Mucosa of stomach (tissue), 1 donor: ENCODE results near the gene FBXL20.
"Not testable (repeated sequence)": the region's sequence is repeated elsewhere in the genome, so short reads cannot be mapped to it uniquely, and the experiment has no call there.

Experiments
- H3K27me3 ChIP-seq: one replicate; pipeline ENCODE4 v1.7.0; 2013; ENCODE audit warnings: mild to moderate bottlenecking, low read length; ENCODE audit not compliant: control insufficient read depth, insufficient read depth
- H3K36me3 ChIP-seq: one replicate; pipeline ENCODE4 v1.7.0; 2013; ENCODE audit warnings: low read length; ENCODE audit not compliant: control insufficient read depth, insufficient read depth
- H3K4me1 ChIP-seq: one replicate; pipeline ENCODE4 v1.7.0; 2013; ENCODE audit warnings: mild to moderate bottlenecking, low read length; ENCODE audit not compliant: control insufficient read depth, insufficient read depth
- H3K4me3 ChIP-seq: one replicate; pipeline ENCODE4 v1.7.0; 2013; ENCODE audit warnings: low read length
- H3K9ac ChIP-seq: one replicate; pipeline ENCODE4 v1.7.0; 2013; ENCODE audit warnings: mild to moderate bottlenecking, low read length, moderate library complexity
- H3K9me3 ChIP-seq: one replicate; pipeline ENCODE4 v1.7.0; 2013; ENCODE audit warnings: mild to moderate bottlenecking, low read length, moderate library complexity; ENCODE audit not compliant: control insufficient read depth
- donor health status: Pancreatic carcinoma.

FBXL20 gene

DNA sequence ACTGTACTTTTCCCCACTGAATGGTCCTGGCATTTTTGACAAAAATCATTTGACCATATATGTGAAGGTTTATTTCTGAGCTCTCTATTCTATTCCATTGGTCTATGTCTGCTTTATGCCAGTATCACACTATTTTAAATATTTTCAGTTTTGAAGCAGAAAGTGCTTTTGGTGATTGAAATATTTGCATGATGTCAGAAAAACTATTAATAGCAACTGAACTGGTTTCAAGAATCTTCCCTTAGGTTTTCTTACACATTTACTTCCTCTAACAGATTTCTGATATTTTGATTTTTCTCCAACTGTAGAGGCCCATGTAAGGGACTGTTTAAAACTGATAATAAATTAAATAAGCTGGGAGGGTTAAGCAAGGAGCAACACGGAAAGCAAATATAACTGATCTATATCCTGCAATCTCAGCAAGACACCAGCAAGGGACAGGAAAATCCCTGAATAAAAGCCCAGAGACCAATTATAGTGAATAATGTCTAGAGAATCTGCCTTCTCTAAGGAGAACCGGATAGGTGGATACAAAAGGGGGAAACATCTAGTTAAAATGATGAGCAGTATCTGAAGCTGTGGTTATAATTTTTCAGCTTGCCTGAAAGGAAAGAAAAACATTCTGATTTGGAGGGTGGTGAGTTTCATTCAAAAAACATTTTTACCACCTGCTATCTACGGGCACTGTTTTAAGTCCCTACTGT is 94.8 kb downstream of the FBXL20 start:
- peak overlapping the region; percentile 22 for H3K9ac ChIP-seq
- no peaks in the 10 kb centered on the region for H3K9me3 ChIP-seq
- no peaks in the 10 kb centered on the region for H3K27me3 ChIP-seq
- peaks cover 5% of the 10 kb centered on the region for H3K4me1 ChIP-seq
- no peak overlapping the region for H3K4me3 ChIP-seq
- H3K36me3 ChIP-seq = no peaks in the 10 kb centered on the region

DNA sequence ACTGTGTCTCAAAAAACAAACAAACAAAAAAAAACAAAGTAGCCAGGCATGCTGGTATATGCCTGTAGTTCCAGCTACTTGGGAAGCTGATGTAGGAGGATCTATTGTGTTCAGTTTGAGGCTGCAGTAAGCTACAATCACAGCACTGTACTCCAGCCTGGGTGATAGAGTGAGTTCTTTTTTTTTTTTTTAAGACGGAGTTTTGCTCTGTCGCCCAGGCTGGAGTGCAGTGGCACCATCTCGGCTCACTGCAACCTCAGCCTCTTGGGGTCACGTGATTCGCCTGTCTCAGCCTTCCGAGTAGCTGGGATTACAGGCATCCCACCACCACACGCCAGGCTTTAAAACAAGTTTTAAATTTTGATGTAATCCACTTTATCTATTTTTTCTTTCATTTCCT is 95.4 kb downstream of the FBXL20 start:
- Histone ChIP-seq H3K9me3 (no peaks in the 10 kb centered on the region), H3K4me1 (peaks cover 5% of the 10 kb centered on the region), H3K27me3 (no peaks in the 10 kb centered on the region), H3K36me3 (no peaks in the 10 kb centered on the region), H3K9ac (no peak overlapping the region), H3K4me3 (no peak overlapping the region)

DNA sequence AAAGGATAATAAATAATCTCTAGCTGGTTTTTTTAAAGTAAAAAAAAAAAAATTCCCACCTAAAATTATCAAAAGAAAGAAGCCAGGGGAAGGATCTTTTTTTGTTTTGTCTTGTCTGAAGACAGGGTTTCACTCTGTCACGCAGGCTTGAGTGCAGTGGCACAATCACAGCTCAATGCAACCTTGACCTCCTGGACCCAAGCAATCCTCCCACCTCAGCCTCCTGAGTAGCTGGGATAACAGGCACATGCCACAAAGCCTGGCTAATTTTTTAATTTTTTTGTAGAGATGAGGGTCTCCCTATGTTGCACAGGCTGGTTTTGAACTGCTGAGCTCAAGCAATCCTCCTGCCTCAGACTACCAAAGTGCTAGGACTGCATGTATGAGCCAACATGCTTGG is 97.2 kb downstream of the FBXL20 start:
- Histone ChIP-seq H3K9me3 (no peaks in the 10 kb centered on the region), H3K9ac (no peak overlapping the region), H3K27me3 (no peaks in the 10 kb centered on the region), H3K36me3 (no peaks in the 10 kb centered on the region), H3K4me1 (peaks cover 5% of the 10 kb centered on the region), H3K4me3 (no peak overlapping the region)

DNA sequence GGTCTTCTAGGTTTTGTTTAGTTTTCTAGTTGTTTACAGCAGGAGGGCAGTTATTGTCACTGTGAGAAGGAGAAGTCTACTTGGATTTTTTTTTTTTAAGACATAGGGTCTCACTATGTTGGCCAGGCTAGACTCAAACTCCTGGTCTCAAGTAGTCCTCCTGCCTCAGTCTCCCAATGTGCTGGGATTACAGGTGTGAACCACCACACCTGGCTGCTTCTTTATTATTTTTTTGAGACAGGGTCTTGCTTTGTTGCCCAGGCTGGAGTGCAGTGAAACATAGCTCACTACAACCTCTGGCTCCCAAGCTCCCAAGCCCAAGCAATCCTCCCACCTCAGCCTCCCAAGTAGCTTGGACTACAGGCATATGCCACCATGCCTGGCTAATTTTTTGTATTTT is 107.4 kb downstream of the FBXL20 start:
- Histone ChIP-seq H3K27me3 (no peaks in the 10 kb centered on the region), H3K4me1 (no peaks in the 10 kb centered on the region), H3K9ac (no peak overlapping the region), H3K36me3 (no peaks in the 10 kb centered on the region), H3K9me3 (no peaks in the 10 kb centered on the region), H3K4me3 (no peak overlapping the region)

DNA sequence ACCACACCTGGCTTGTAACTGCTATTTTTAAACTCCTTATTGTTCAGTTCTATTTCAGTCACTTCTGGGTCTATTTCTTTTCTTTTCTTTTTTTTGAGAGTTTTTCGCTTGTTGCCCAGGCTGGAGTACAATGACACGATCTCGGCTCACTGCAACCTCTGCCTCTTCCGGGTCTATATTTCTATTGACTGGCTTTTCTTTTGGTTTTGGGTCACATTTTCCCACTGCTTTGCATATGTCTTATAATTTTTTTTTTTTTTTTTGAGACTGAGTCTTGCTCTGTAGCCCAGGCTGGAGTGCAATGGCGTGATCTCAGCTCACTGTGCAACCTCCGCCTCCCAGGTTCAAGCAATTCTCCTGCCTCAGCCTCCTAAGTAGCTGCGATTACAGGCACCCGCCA is 108.9 kb downstream of the FBXL20 start:
- not testable (repeated sequence) for H3K9ac ChIP-seq, H3K36me3 ChIP-seq

DNA sequence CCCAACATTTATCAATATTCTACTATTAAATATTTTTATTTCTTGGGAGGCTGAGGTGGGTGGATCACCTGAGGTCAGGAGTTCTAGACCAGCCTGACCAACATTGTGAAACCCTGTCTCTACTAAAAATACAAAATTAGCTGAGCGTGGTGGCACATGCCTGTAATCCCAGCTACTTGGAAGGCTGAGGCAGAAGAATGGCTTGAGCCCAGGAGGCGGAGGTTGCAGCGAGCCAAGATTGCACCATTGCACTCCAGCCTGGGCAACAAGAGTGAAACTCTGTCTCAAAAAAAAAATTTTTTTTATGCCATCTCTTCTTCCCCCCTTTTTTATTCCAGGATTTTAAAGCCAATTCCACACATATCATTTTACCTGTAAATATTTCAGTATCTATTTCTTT is 114.9 kb downstream of the FBXL20 start:
- not testable (repeated sequence) for H3K9ac ChIP-seq, H3K36me3 ChIP-seq, H3K9me3 ChIP-seq, H3K4me3 ChIP-seq, H3K4me1 ChIP-seq, H3K27me3 ChIP-seq

More for the DNA sequence above, 108.9 kb downstream of the FBXL20 start:
- H3K4me1 ChIP-seq, H3K4me3 ChIP-seq, H3K27me3 ChIP-seq, H3K9me3 ChIP-seq: not testable (repeated sequence)

DNA sequence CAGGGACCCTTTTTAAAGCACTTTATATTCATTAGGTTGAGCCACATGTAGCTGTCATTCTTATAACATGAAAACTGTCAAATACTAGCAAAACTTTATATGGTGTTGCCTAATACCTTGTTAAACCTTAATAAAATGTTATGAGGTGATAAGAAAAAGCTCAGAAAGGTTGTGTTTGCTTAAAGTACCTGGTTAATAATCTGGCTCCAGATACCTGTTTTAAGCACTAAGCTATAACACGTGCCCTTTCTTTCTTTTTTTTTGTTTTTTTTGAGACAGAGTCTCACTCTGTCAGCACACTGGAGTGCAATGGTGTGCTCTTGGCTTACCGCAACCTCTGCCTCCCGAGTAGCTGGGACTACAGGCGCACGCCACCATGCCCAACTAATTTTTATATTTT is 116.7 kb downstream of the FBXL20 start:
- no peaks in the 10 kb centered on the region for H3K36me3 ChIP-seq
- no peak overlapping the region for H3K9ac ChIP-seq
- H3K4me3 ChIP-seq = no peak overlapping the region
- H3K4me1 ChIP-seq = peaks cover 7% of the 10 kb centered on the region
- no peaks in the 10 kb centered on the region for H3K9me3 ChIP-seq
- no peaks in the 10 kb centered on the region for H3K27me3 ChIP-seq

DNA sequence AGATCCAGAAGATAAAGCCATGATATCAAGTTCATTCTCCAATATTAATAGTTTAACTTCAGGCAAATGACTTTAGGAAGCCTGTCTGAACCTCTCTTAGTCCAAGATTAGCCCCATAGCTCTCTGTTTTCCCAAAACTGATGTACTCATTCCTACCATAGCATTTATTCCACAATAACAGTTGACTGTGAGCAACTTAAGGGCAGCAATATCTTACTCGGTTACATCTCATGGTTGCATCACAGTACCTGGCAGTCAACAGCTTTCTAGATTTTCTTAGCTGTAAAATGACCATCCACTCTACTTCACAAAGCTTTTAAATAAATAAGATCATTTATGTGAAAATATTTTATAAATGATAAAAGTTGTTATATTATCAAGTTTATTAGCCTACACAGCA is 117.5 kb downstream of the FBXL20 start:
- Histone ChIP-seq H3K9ac (no peak overlapping the region), H3K4me1 (peaks cover 7% of the 10 kb centered on the region), H3K9me3 (no peaks in the 10 kb centered on the region), H3K4me3 (no peak overlapping the region), H3K36me3 (no peaks in the 10 kb centered on the region), H3K27me3 (no peaks in the 10 kb centered on the region)

DNA sequence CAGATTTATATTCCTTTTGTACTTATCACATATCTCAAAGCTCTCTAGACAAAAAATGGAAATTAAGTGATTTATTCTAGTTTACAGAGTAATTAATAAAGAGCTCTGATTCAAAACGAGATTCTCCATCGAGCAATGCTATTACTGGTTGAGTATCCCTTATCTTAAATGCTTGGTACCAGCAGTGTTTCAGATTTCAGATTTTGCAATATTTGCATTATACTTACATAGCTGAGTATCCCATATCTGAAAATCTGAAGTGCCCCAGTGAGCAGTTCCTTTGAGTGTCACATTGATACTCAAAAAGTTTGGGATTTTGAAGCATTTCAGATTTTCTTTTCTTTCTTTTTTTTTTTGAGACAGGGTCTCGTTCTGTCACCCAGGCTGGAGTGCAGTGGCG is 118.3 kb downstream of the FBXL20 start:
- no peaks in the 10 kb centered on the region for H3K36me3 ChIP-seq
- no peak overlapping the region for H3K9ac ChIP-seq
- peaks cover 7% of the 10 kb centered on the region for H3K4me1 ChIP-seq
- no peaks in the 10 kb centered on the region for H3K27me3 ChIP-seq
- no peaks in the 10 kb centered on the region for H3K9me3 ChIP-seq
- no peak overlapping the region for H3K4me3 ChIP-seq

DNA sequence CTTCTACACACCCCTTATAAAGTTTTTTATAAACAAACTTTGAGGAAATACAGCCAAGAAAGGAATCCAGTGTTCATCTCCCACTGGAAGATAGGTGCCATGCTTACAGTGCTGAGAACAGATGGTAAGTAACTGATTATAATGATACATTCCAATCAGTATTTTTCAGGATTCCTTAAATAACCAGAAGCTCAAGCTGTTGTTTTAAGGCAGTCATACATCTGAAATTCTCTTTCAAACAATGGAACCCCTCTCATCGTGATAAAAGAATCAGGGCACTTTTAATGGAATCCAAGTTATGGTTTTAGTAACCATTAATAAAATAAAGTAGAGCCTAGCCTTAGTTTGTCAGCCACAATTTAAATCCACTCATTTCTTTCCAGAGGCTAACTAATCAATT is 119.6 kb downstream of the FBXL20 start:
- Histone ChIP-seq H3K9ac (no peak overlapping the region), H3K4me3 (no peak overlapping the region), H3K36me3 (no peaks in the 10 kb centered on the region), H3K4me1 (peaks cover 7% of the 10 kb centered on the region), H3K27me3 (no peaks in the 10 kb centered on the region), H3K9me3 (no peaks in the 10 kb centered on the region)

DNA sequence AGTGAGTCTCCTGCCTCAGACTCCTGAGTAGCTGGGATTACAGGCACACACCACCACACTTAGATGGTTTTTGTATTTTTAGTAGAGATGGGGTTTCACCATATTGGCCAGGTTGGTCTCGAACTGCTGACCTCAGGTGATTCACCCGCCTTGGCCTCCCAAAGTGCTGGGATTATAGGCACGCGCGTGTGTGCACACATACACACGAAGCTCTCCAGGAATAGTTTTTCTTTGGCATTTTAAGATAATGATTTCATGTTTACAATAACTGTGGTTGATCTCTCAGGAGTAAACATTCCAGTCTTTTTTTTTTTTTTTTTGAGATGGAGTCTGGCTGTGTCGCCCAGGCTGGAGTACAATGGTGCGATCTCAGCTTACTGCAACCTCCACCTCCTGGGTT is 123.2 kb downstream of the FBXL20 start:
- H3K36me3 ChIP-seq = not testable (repeated sequence)

DNA sequence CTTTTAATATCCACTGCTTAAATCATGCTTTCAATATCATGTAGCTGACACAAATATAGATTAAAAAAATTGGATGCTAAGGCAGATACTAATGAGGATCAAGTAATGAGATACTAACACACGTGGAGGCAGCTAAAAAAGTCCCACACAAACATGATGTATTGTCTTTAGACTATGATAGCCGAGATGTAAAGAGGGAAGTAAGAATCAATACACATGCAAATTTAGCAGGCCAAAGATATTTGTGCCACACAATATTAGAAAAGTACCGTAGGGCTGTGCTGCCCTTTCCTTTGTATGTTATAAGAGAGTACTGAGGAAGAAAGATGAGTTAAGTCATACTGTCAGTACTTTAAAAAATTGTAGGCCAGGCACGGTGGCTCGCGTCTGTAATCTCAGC is 124.3 kb downstream of the FBXL20 start:
- H3K27me3 ChIP-seq = no peaks in the 10 kb centered on the region
- H3K4me3 ChIP-seq = no peak overlapping the region
- peaks cover 7% of the 10 kb centered on the region for H3K4me1 ChIP-seq
- H3K9me3 ChIP-seq = no peaks in the 10 kb centered on the region
- H3K9ac ChIP-seq = no peak overlapping the region
- H3K36me3 ChIP-seq = no peaks in the 10 kb centered on the region

More for the DNA sequence above, 123.2 kb downstream of the FBXL20 start:
- H3K9me3 ChIP-seq, H3K4me1 ChIP-seq, H3K27me3 ChIP-seq, H3K4me3 ChIP-seq, H3K9ac ChIP-seq: not testable (repeated sequence)

DNA sequence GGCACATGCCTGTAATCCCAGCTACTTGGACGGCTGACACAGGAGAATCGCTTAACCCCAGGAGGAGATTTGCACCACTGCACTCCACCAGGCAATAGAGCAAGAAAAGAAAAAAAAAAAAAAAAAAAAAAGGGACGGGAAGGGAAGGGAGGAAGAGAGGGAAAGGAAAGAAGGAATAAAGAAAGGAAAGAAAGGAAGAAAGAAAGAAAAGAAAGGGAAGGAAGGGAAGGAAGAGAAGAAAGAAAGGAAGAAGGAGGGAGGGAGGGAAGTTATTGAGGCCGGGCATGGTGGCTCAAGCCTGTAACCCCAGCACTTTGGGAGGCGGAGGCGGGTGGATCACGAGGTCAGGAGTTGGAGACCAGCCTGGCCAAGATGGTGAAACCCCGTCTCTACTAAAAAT is 125.3 kb downstream of the FBXL20 start:
- Histone ChIP-seq H3K4me3 (no peak overlapping the region), H3K9ac (no peak overlapping the region), H3K4me1 (peaks cover 5% of the 10 kb centered on the region), H3K36me3 (no peaks in the 10 kb centered on the region), H3K27me3 (no peaks in the 10 kb centered on the region), H3K9me3 (no peaks in the 10 kb centered on the region)
